Pulmonary artery endothelial cell (primary cell): ENCODE data around the gene DTX1. TPM values are rescaled to one million over a fixed set of nuclear protein-coding genes. Genes with fewer than 3 reads are reported as not detected.

Source experiments
- DNase-seq: peaks from one replicate; pipeline ENCODE4 v3.0.0-alpha.2; 2011; ENCODE audit warnings: low read depth, low spot score
- total RNA-seq: library from RNA; depleted of rRNA; stranded (reverse); fragments of >200 nt; gene quantifications from 2 replicates; pipeline ENCODE4 v1.2.3, GENCODE V29; 2014

DTX1 gene
- total RNA-seq, 1 donor from 2014 or later: not detected

- no peak for DNase-seq
Observed at GRCh38 chr12:113094738-113095137, 38.2 kb downstream of the DTX1 start.

GRCh38 chr12:113095405-113095804 lies 38.9 kb downstream of the DTX1 start:
- DNase-seq: no peak

GRCh38 chr12:113096675-113097461 lies 40.3 kb downstream of the DTX1 start:
- no peak for DNase-seq

GRCh38 chr12:113097716-113098440 lies 41.3 kb downstream of the DTX1 start:
- DNase-seq: peak; percentile 3

- no peak for DNase-seq
Observed at GRCh38 chr12:113098441-113099028, 42.0 kb downstream of the DTX1 start.

GRCh38 chr12:113099364-113099763 lies 42.8 kb downstream of the DTX1 start:
- DNase-seq: no peak

- no peak for DNase-seq
Observed at GRCh38 chr12:113099764-113100163, 43.2 kb downstream of the DTX1 start.

- no peak for DNase-seq
Observed at GRCh38 chr12:113101751-113102150, 45.2 kb downstream of the DTX1 start.

- DNase-seq: no peak
Observed at GRCh38 chr12:113102811-113103210, 46.3 kb downstream of the DTX1 start.

GRCh38 chr12:113103756-113104450 lies 47.4 kb downstream of the DTX1 start:
- no peak for DNase-seq

- no peak for DNase-seq
Observed at GRCh38 chr12:113104953-113105510, 48.5 kb downstream of the DTX1 start.

- no peak for DNase-seq
Observed at GRCh38 chr12:113105606-113106271, 49.2 kb downstream of the DTX1 start.

GRCh38 chr12:113106361-113106760 lies 49.8 kb downstream of the DTX1 start:
- no peak for DNase-seq

- DNase-seq: no peak
Observed at GRCh38 chr12:113108308-113108707, 51.8 kb downstream of the DTX1 start.

- no peak for DNase-seq
Observed at GRCh38 chr12:113109360-113109759, 52.8 kb downstream of the DTX1 start.

GRCh38 chr12:113109872-113110599 lies 53.5 kb downstream of the DTX1 start:
- DNase-seq: no peak

- DNase-seq: no peak
Observed at GRCh38 chr12:113111247-113111646, 54.7 kb downstream of the DTX1 start.

- no peak for DNase-seq
Observed at GRCh38 chr12:113112043-113112899, 55.7 kb downstream of the DTX1 start.

- no peak for DNase-seq
Observed at GRCh38 chr12:113113397-113113796, 56.9 kb downstream of the DTX1 start.
